RWPE2 (cell line): Measurements from ENCODE around the gene OR2D3.
A peak's percentile ranks its signal among the peaks of the same experiment; 100 is the strongest.
"Not testable (repeated sequence)": the region's sequence is repeated elsewhere in the genome, so short reads cannot be mapped to it uniquely, and the experiment has no call there.

Source experiments
- ATAC-seq: fragments of 200-7000 bp; cut with Tn5 transposase; 3 replicates; pipeline ENCODE4 v1.9.1; 2021; ENCODE audit warnings: low read depth
- DNase-seq: peaks from one replicate; pipeline ENCODE4 v3.0.0-alpha.2; 2020; ENCODE audit warnings: low spot score
- H3K27ac ChIP-seq: fragments of 450-650 bp; 2 replicates; pipeline ENCODE4 v1.5.1; 2017; ENCODE audit warnings: mild to moderate bottlenecking; ENCODE audit not compliant: poor library complexity, severe bottlenecking
- H3K27me3 ChIP-seq: fragments of 250-450 bp; sonication (Bioruptor Pico); 2 replicates; pipeline ENCODE4 v1.5.1; 2021; ENCODE audit warnings: mild to moderate bottlenecking, moderate library complexity; ENCODE audit not compliant: insufficient read depth, poor library complexity, severe bottlenecking
- H3K36me3 ChIP-seq: fragments of 250-450 bp; sonication (Bioruptor Pico); 2 replicates; pipeline ENCODE4 v1.5.1; 2020; ENCODE audit warnings: low read depth, mild to moderate bottlenecking, moderate library complexity
- H3K4me1 ChIP-seq: fragments of 250-450 bp; sonication (Bioruptor Pico); 2 replicates; pipeline ENCODE4 v1.5.1; 2021; ENCODE audit warnings: mild to moderate bottlenecking, moderate library complexity; ENCODE audit not compliant: insufficient read depth, poor library complexity, severe bottlenecking
- H3K4me3 ChIP-seq: fragments of 250-450 bp; sonication (Bioruptor Pico); 2 replicates; pipeline ENCODE4 v1.5.1; 2021; ENCODE audit warnings: mild to moderate bottlenecking, moderate library complexity; ENCODE audit not compliant: severe bottlenecking
- H3K9me3 ChIP-seq: fragments of 250-450 bp; sonication (Bioruptor Pico); 2 replicates; pipeline ENCODE4 v1.5.1; 2021; ENCODE audit warnings: mild to moderate bottlenecking, moderate library complexity; ENCODE audit not compliant: severe bottlenecking
- TF ChIP-seq, protein P1 (sequence below): fragments of 450-650 bp; IDR thresholded peaks from one replicate; pipeline ENCODE4 v1.5.1; 2017; ENCODE audit warnings: mild to moderate bottlenecking, moderate library complexity; ENCODE audit not compliant: poor library complexity, severe bottlenecking

Gene OR2D3

DNA sequence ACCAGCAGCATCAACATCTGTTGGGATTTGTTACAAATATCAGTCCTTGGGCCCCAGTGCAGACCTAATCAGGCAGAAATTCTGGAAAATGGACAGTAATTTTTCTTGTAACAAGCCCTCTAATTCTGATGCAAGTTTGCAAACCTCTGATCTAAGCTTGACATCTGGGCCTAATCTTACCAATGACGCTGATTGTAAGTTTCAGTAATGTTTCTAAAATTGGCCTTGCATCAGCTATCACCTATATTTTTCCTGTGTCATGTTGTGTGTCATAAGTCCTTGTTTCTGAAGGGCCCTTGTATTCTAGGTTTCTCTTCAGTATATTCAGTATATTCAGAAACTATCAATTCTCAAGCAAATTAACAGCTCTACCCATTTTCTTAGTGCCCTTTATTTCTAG lies 41.9 kb downstream of the OR2D3 start:
- Histone ChIP-seq H3K4me1 (no peaks in the 10 kb centered on the region), H3K4me3 (no peak overlapping the region), H3K27ac (no peak overlapping the region), H3K36me3 (no peaks in the 10 kb centered on the region), H3K27me3 (no peaks in the 10 kb centered on the region), H3K9me3 (no peaks in the 10 kb centered on the region)
- TF ChIP-seq, protein P1, sequence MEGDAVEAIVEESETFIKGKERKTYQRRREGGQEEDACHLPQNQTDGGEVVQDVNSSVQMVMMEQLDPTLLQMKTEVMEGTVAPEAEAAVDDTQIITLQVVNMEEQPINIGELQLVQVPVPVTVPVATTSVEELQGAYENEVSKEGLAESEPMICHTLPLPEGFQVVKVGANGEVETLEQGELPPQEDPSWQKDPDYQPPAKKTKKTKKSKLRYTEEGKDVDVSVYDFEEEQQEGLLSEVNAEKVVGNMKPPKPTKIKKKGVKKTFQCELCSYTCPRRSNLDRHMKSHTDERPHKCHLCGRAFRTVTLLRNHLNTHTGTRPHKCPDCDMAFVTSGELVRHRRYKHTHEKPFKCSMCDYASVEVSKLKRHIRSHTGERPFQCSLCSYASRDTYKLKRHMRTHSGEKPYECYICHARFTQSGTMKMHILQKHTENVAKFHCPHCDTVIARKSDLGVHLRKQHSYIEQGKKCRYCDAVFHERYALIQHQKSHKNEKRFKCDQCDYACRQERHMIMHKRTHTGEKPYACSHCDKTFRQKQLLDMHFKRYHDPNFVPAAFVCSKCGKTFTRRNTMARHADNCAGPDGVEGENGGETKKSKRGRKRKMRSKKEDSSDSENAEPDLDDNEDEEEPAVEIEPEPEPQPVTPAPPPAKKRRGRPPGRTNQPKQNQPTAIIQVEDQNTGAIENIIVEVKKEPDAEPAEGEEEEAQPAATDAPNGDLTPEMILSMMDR, result no peak
- ATAC-seq, result no peak
- no peak for DNase-seq

DNA sequence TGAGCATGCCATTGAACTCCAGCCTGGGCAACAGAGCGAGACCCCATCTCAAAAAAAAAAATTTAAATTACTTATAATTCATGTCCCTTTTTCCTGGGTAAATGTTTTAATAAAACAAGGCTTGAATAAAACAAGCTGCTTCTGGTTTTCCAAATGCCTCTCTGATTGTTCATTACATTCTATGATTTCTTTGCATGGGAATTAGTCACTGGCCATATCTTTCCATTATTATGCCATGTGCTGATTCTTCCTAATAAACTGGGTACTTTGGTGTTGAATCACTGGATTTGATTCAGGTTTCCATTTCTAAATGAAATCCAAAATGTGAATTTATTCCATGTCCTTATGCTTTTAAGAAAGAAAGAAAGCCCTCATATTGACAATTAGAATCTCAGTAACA lies 48.0 kb downstream of the OR2D3 start:
- no peak for DNase-seq
- H3K36me3 ChIP-seq, result no peaks in the 10 kb centered on the region
- H3K27me3 ChIP-seq, result no peaks in the 10 kb centered on the region
- ATAC-seq, result peak; percentile 45; the same call in 2 of the 3 replicates
- no peak overlapping the region for H3K4me3 ChIP-seq
- TF ChIP-seq, protein P1, result no peak
- no peak overlapping the region for H3K27ac ChIP-seq
- H3K9me3 ChIP-seq, result no peaks in the 10 kb centered on the region
- H3K4me1 ChIP-seq, result no peaks in the 10 kb centered on the region

DNA sequence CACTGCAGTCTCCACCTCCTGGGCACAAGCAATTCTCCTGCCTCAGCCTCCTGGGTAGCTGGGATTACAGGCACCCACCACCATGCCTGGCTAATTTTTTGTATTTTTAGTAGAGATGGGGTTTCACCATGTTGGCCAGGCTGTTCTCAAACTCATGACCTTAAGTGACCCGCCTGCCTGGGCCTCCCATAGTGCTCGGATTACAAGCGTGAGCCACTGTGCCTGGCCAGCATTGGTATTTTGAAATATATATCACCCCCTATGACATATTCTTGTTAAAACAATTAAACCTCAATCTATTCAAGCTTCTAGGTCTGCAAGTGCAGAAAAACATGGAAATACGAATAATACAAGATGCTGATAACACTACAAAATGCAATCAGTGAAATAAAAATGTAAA lies 49.1 kb downstream of the OR2D3 start:
- not testable (repeated sequence) for H3K4me1 ChIP-seq, H3K36me3 ChIP-seq, H3K9me3 ChIP-seq, DNase-seq, H3K4me3 ChIP-seq, H3K27me3 ChIP-seq, H3K27ac ChIP-seq, ATAC-seq
